SU-DHL-6 (cell line): Measurements from ENCODE around the gene TXNRD2.

Experiments used
- H2AFZ ChIP-seq: fragments of 200-600 bp; sonication (generic); 2 replicates; pipeline ENCODE4 v1.6.1; 2014; ENCODE audit warnings: low read depth, mild to moderate bottlenecking, moderate library complexity, mixed read lengths, antibody characterized with exemption, low read length; ENCODE audit not compliant: severe bottlenecking
- H3F3A ChIP-seq: fragments of 200-600 bp; shearing (Covaris generic); 2 replicates; pipeline ENCODE4 v1.6.0; 2016; ENCODE audit warnings: antibody characterized with exemption, mild to moderate bottlenecking; ENCODE audit not compliant: insufficient read depth
- H3K27ac ChIP-seq: fragments of 200-600 bp; sonication (generic); 2 replicates; pipeline ENCODE4 v1.5.1; 2016; ENCODE audit warnings: low read depth, mild to moderate bottlenecking, low read length, moderate library complexity, mixed read lengths
- H3K27me3 ChIP-seq: fragments of 200-600 bp; sonication (generic), shearing (Covaris generic); 2 replicates; pipeline ENCODE4 v1.6.0; 2014; ENCODE audit warnings: mild to moderate bottlenecking, low read length
- H3K36me3 ChIP-seq: fragments of 200-600 bp; sonication (generic); 2 replicates; pipeline ENCODE4 v1.6.1; 2014; ENCODE audit warnings: mild to moderate bottlenecking, low read length, mixed read lengths
- H3K4me2 ChIP-seq: fragments of 300-600, 200-600 bp; shearing (Covaris generic), sonication (generic); 2 replicates; pipeline ENCODE4 v1.6.0; 2014; ENCODE audit warnings: low read length, low read depth, mild to moderate bottlenecking; ENCODE audit not compliant: poor library complexity, severe bottlenecking
- H3K4me3 ChIP-seq: fragments of 200-600 bp; sonication (generic); 2 replicates; pipeline ENCODE4 v1.5.1; 2014; ENCODE audit warnings: antibody characterized with exemption, low read length, mild to moderate bottlenecking, mixed read lengths; ENCODE audit not compliant: insufficient read depth, poor library complexity, severe bottlenecking
- H3K79me2 ChIP-seq: fragments of 200-600 bp; sonication (generic); 2 replicates; pipeline ENCODE4 v1.6.1; 2014; ENCODE audit warnings: mild to moderate bottlenecking, low read length, moderate library complexity; ENCODE audit not compliant: insufficient read depth
- H3K9ac ChIP-seq: fragments of 200-600 bp; sonication (generic); 2 replicates; pipeline ENCODE4 v1.7.0; 2014; ENCODE audit warnings: mild to moderate bottlenecking, low read length
- H3K9me2 ChIP-seq: fragments of 200-600 bp; sonication (generic); replicated peaks from 2 replicates; pipeline ENCODE4 v1.6.1; 2014; ENCODE audit warnings: low read length; ENCODE audit not compliant: insufficient read depth
- H3K9me3 ChIP-seq: fragments of 200-600 bp; sonication (generic); 2 replicates; pipeline ENCODE4 v1.6.1; 2014; ENCODE audit warnings: low read length, mixed read lengths; ENCODE audit not compliant: insufficient read depth
- H4K20me1 ChIP-seq: fragments of 200-600 bp; sonication (generic); 2 replicates; pipeline ENCODE4 v1.6.1; 2014; ENCODE audit warnings: low read depth, mild to moderate bottlenecking, antibody characterized with exemption, low read length, moderate library complexity, mixed read lengths
- CTCF ChIP-seq: fragments of 200-600 bp; sonication (generic); IDR thresholded peaks from one replicate; pipeline ENCODE4 v1.5.1; 2017; ENCODE audit warnings: antibody characterized with exemption, mild to moderate bottlenecking, low read length, moderate library complexity; ENCODE audit not compliant: insufficient read depth, poor library complexity, severe bottlenecking
- EZH2phosphoT487 ChIP-seq: fragments of 200-600 bp; sonication (generic), shearing (Covaris generic); conservative IDR thresholded peaks from 2 replicates; pipeline ENCODE4 v1.6.1; 2018; ENCODE audit warnings: mild to moderate bottlenecking, antibody characterized with exemption, low read length, moderate library complexity, mixed read lengths

The TXNRD2 gene

GRCh38 chr22:19972652-19973550, 31.3 kb upstream of the TXNRD2 start:
- H3K9me2 ChIP-seq = no peaks in the 10 kb centered on the region
- no peaks in the 10 kb centered on the region for H3K27me3 ChIP-seq
- H3K79me2 ChIP-seq = no peaks in the 10 kb centered on the region
- H3F3A ChIP-seq = no peaks in the 10 kb centered on the region
- no peaks in the 10 kb centered on the region for H4K20me1 ChIP-seq
- no peak overlapping the region for H3K4me2 ChIP-seq
- no peak overlapping the region for H2AFZ ChIP-seq
- no peak for TF ChIP-seq EZH2phosphoT487
- no peak for TF ChIP-seq CTCF
- no peaks in the 10 kb centered on the region for H3K9me3 ChIP-seq
- H3K27ac ChIP-seq = no peak overlapping the region
- no peak overlapping the region for H3K9ac ChIP-seq
- no peak overlapping the region for H3K4me3 ChIP-seq
- H3K36me3 ChIP-seq = no peaks in the 10 kb centered on the region

- no peaks in the 10 kb centered on the region for H3K79me2 ChIP-seq
- no peak overlapping the region for H2AFZ ChIP-seq
- H3K36me3 ChIP-seq = no peaks in the 10 kb centered on the region
- no peaks in the 10 kb centered on the region for H3F3A ChIP-seq
- no peak overlapping the region for H3K4me3 ChIP-seq
- H3K9me2 ChIP-seq = no peaks in the 10 kb centered on the region
- no peaks in the 10 kb centered on the region for H4K20me1 ChIP-seq
- H3K27me3 ChIP-seq = no peaks in the 10 kb centered on the region
- no peak overlapping the region for H3K4me2 ChIP-seq
- TF ChIP-seq EZH2phosphoT487 (no peak), CTCF (no peak)
- no peaks in the 10 kb centered on the region for H3K9me3 ChIP-seq
- H3K27ac ChIP-seq = no peak overlapping the region
- no peak overlapping the region for H3K9ac ChIP-seq
These were observed 30.6 kb upstream of the TXNRD2 start for GRCh38 chr22:19972251-19972650.

- Histone ChIP-seq H3K9me2 (no peaks in the 10 kb centered on the region), H3K79me2 (no peaks in the 10 kb centered on the region), H3K4me2 (no peak overlapping the region), H3K27me3 (no peaks in the 10 kb centered on the region), H3K4me3 (no peak overlapping the region), H2AFZ (no peak overlapping the region), H3K9me3 (no peaks in the 10 kb centered on the region), H3K9ac (no peak overlapping the region), H3K27ac (no peak overlapping the region), H3K36me3 (no peaks in the 10 kb centered on the region), H4K20me1 (no peaks in the 10 kb centered on the region), H3F3A (no peaks in the 10 kb centered on the region)
- no peak for TF ChIP-seq EZH2phosphoT487
- TF ChIP-seq CTCF = no peak
These were observed 29.9 kb upstream of the TXNRD2 start for GRCh38 chr22:19971276-19972124.
